ENCODE results near the gene LRMDA. TPM values are rescaled to one million over a fixed set of nuclear protein-coding genes. Genes with fewer than 3 reads are reported as not detected.

Gene LRMDA
- total and polyA plus RNA-seq, 2 donors (not counting 1 experiment from before 2014, with no cell fraction given) = 0.12 TPM; not detected in 1

- no peaks in the 10 kb centered on the region for H3K79me2 ChIP-seq (ENCODE audit: control insufficient read depth, insufficient read depth, low read length)
Measured at GRCh38 chr10:76354212-76354738, 922.9 kb downstream of the LRMDA start.

GRCh38 chr10:76354921-76355320, 923.5 kb downstream of the LRMDA start:
- Mint-ChIP-seq H3K9me3 (ENCODE audit: insufficient read depth) (no peaks in the 10 kb centered on the region), H3K27me3 (no peaks in the 10 kb centered on the region), H3K27ac (no peak overlapping the region), H3K4me3 (no peak overlapping the region), H3K4me1 (no peaks in the 10 kb centered on the region)
- Histone ChIP-seq H2AFZ (ENCODE audit: insufficient read depth, low read depth, low read length, poor library complexity, severe bottlenecking) (no peak overlapping the region), H3K27ac (ENCODE audit: low read length in 2 of 2) (no peak overlapping the region), H3K4me1 (ENCODE audit: control insufficient read depth in 2 of 2, insufficient read depth in 2 of 2, low read length in 2 of 2) (no peaks in the 10 kb centered on the region), H3K9me3 (ENCODE audit: control extremely low read depth in 1 of 3, control insufficient read depth in 2 of 3, insufficient read depth in 1 of 3, low read length in 2 of 3) (no peaks in the 10 kb centered on the region), H3K79me2 (ENCODE audit: control insufficient read depth, insufficient read depth, low read length) (no peaks in the 10 kb centered on the region), H3K9ac (ENCODE audit: low read length) (no peak overlapping the region), H3K4me2 (replicated peaks; ENCODE audit: low read depth, low read length, poor library complexity, severe bottlenecking) (no peak overlapping the region), H3K4me3 (ENCODE audit: control extremely low read depth in 1 of 5, extremely low read depth in 1 of 5, insufficient read depth in 1 of 5, low read depth in 2 of 5, low read length in 4 of 5) (no peak overlapping the region), H3K36me3 (replicated peaks in 1 of 2; ENCODE audit: control extremely low read depth in 1 of 2, control insufficient read depth in 1 of 2, extremely low read depth in 1 of 2, insufficient read depth in 2 of 2, low read length in 1 of 2) (no peaks in the 10 kb centered on the region), H4K20me1 (ENCODE audit: control insufficient read depth, insufficient read depth, low read length, poor library complexity, severe bottlenecking) (no peaks in the 10 kb centered on the region), H3K27me3 (replicated peaks in 1 of 4; ENCODE audit: control extremely low read depth in 1 of 4, control insufficient read depth in 3 of 4, insufficient read depth in 4 of 4, low read length in 3 of 4) (no peaks in the 10 kb centered on the region)
- POLR2A ChIA-PET = no interaction called here
- TF ChIP-seq, protein P1, sequence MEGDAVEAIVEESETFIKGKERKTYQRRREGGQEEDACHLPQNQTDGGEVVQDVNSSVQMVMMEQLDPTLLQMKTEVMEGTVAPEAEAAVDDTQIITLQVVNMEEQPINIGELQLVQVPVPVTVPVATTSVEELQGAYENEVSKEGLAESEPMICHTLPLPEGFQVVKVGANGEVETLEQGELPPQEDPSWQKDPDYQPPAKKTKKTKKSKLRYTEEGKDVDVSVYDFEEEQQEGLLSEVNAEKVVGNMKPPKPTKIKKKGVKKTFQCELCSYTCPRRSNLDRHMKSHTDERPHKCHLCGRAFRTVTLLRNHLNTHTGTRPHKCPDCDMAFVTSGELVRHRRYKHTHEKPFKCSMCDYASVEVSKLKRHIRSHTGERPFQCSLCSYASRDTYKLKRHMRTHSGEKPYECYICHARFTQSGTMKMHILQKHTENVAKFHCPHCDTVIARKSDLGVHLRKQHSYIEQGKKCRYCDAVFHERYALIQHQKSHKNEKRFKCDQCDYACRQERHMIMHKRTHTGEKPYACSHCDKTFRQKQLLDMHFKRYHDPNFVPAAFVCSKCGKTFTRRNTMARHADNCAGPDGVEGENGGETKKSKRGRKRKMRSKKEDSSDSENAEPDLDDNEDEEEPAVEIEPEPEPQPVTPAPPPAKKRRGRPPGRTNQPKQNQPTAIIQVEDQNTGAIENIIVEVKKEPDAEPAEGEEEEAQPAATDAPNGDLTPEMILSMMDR (IDR thresholded peaks at IDR 0.05) = no peak
- TF ChIP-seq EZH2 (IDR thresholded peaks at IDR 0.05; ENCODE audit: borderline replicate concordance, insufficient read depth, low read depth, low read length, poor library complexity, severe bottlenecking) = no peak
- WGBS (ENCODE audit: insufficient coverage) = 100% methylated on average over 1 of the region's 4 CpGs
- no peak for DNase-seq
- CTCF ChIA-PET = no interaction called here
- ATAC-seq (ENCODE audit: low read depth) = no peak
- intact Hi-C loops (cut with micrococcal nuclease) = no loop called here

More at GRCh38 chr10:76354212-76354738, 922.9 kb downstream of the LRMDA start:
- Histone ChIP-seq H3K27me3 (replicated peaks in 1 of 4; ENCODE audit: control extremely low read depth in 1 of 4, control insufficient read depth in 3 of 4, insufficient read depth in 4 of 4, low read length in 3 of 4) (no peaks in the 10 kb centered on the region), H3K4me2 (replicated peaks; ENCODE audit: low read depth, low read length, poor library complexity, severe bottlenecking) (no peak overlapping the region), H3K4me3 (ENCODE audit: control extremely low read depth in 1 of 5, extremely low read depth in 1 of 5, insufficient read depth in 1 of 5, low read depth in 2 of 5, low read length in 4 of 5) (no peak overlapping the region), H3K27ac (ENCODE audit: low read length in 2 of 2) (no peak overlapping the region), H3K36me3 (replicated peaks in 1 of 2; ENCODE audit: control extremely low read depth in 1 of 2, control insufficient read depth in 1 of 2, extremely low read depth in 1 of 2, insufficient read depth in 2 of 2, low read length in 1 of 2) (no peaks in the 10 kb centered on the region), H2AFZ (ENCODE audit: insufficient read depth, low read depth, low read length, poor library complexity, severe bottlenecking) (no peak overlapping the region), H4K20me1 (ENCODE audit: control insufficient read depth, insufficient read depth, low read length, poor library complexity, severe bottlenecking) (no peaks in the 10 kb centered on the region), H3K4me1 (ENCODE audit: control insufficient read depth in 2 of 2, insufficient read depth in 2 of 2, low read length in 2 of 2) (no peaks in the 10 kb centered on the region), H3K9ac (ENCODE audit: low read length) (no peak overlapping the region), H3K9me3 (ENCODE audit: control extremely low read depth in 1 of 3, control insufficient read depth in 2 of 3, insufficient read depth in 1 of 3, low read length in 2 of 3) (no peaks in the 10 kb centered on the region)
- ChIA-PET POLR2A (no interaction called here), CTCF (no interaction called here)
- no peak for TF ChIP-seq EZH2 (IDR thresholded peaks at IDR 0.05; ENCODE audit: borderline replicate concordance, insufficient read depth, low read depth, low read length, poor library complexity, severe bottlenecking)
- TF ChIP-seq, protein P1 (IDR thresholded peaks at IDR 0.05) = no peak
- ATAC-seq (ENCODE audit: low read depth) (no peak), DNase-seq (no peak)
- Mint-ChIP-seq H3K4me1 (no peaks in the 10 kb centered on the region), H3K27ac (no peak overlapping the region), H3K27me3 (no peaks in the 10 kb centered on the region), H3K9me3 (ENCODE audit: insufficient read depth) (no peaks in the 10 kb centered on the region), H3K4me3 (no peak overlapping the region)
- intact Hi-C loops (cut with micrococcal nuclease) = no loop called here
- no CpG with 5 or more reads among the region's 2 CpGs for WGBS (ENCODE audit: insufficient coverage)
